ENCODE measurements around the gene ITPKB.

Gene ITPKB

DNA sequence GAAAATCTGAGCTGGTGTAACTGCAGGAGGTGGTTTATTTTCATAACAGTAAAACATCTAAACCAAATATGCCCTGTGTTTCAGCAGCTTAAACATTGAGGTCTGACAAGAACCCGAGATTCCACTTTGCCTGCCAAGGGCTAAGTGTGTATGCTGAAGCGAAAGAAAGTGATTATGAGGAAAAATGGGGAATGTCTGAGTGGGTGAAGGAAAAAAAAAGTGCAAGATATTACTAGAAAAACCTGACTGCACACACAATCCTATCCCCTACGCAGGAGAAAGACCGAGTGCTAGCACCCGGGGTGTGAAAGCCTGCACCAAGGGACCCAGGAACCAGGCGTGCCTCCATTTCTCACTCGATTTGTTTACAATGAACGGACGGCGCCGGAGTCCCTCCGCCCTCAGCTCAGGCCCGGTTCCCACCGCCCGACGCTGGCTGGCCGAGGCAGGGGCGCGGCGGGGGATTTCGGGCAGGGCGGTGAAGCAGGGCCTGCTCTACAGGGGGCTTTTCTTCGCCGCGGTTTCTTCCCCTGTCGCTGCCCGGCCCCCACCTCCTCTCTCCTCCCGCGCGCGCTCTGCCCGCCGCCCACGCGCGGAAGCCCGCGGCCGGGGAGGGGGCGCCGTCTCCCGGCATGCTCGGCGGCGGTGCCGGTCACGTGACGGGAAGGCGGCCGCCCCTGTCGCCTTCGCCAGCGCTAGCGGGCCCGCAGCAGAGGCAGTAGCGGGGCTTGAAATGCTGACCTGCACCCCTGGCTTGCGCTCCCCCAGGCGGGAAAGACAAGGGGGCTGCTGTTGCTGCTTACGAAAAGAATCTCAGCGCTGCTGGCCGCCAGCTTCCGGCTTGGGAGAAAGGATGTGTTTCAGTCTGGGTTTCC lies 35.9 kb downstream of the ITPKB start:
- DNase-seq: peak; percentile 33

DNA sequence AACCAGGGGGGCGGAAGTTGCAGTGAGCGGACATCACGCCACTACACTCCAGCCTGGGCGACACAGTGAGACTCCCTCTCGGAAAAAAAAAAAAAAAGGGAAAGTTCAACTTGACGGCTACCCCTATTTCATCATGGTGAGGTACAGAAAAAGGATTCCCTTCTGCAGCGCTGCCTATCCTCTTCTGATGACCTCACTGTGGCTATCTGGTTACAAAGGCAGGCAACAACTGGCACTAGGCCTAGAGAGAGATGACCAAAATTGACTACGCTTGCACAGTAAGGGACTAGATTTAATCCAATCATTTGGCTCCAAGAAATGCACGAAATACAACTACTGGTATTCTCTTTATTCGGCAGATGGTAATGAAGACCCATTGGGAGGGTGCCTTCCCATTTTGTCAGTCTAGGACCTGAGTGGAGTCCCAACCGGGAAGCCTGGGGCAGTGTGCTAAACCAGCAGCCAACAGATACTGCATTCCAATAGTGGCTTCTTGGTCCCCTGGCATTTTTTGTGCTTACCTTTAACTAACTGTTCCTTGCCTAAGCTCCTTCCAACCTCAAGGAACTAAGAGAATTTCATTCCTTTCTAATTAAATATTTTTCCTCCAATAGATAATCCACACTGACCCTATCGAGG lies 36.6 kb downstream of the ITPKB start:
- no peak for DNase-seq

DNA sequence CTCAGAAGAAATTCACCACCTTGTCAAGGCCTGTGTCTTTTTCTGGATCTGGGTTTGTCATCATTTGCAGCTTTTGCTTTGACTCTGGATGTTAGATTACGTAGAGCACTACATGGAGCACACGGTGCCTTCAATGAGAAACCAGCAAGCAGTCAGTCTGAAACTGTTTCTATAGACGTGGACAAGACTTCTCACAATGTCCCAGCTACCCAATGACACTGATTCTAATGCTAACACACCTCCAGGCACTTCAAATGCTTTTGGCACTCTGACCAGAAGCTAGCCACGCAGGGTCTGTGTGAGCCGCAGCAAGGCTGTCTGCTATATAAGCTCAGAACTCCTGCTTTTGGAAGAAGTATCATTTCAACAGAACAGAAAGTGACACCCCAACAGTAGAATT lies 38.2 kb downstream of the ITPKB start:
- no peak for DNase-seq

- DNase-seq: no peak
These were observed 39.9 kb downstream of the ITPKB start for GRCh38 chr1:226699166-226699565.

DNA sequence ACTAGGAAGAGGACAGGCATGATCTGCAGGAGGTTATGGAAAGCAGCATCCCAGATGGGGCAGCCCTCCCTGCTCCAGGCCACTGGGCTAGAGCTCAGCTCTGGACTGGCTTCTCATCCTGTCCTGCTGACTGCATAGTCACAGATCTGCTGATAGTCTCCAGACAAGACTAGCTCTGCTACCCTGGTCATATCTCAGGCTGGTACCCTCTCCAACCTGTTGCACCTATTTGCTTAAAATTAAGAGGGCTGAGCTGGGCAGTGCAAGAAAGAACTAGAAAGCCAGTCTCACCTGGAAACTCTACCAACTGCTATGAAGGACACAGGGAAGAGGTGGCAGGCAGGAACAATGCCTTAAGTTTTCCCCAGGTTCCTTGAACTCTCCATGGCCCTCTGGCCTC lies 40.4 kb downstream of the ITPKB start:
- no peak for DNase-seq

DNA sequence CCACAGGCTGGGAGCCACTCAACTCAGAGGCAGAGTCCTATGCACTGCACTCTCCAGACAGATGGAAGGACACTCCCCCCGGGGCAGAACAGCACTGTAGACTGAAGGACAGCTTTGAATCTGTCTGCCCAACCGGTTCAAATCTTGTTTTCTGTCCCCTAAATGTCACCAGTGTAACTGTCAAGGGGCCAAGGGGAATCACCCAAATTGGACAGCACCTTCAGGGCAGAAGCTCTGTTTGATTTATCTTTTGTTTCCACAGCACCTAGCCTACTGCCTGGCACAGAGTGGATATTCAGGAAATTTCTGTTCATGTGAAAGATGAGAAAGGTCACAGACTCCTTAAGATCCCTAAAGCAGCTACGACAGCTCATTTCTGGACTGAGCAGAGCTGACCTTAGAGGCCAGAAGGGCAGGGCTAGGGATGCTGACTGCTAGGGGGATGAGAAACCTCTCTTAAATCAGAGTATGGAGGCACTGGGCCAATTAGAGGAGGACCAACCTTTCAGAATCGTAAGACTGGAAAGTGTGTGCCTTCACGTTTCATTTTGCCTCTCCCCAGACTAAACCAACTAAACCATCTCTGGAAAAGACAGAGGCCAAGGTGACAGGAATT lies 41.0 kb downstream of the ITPKB start:
- no peak for DNase-seq

DNA sequence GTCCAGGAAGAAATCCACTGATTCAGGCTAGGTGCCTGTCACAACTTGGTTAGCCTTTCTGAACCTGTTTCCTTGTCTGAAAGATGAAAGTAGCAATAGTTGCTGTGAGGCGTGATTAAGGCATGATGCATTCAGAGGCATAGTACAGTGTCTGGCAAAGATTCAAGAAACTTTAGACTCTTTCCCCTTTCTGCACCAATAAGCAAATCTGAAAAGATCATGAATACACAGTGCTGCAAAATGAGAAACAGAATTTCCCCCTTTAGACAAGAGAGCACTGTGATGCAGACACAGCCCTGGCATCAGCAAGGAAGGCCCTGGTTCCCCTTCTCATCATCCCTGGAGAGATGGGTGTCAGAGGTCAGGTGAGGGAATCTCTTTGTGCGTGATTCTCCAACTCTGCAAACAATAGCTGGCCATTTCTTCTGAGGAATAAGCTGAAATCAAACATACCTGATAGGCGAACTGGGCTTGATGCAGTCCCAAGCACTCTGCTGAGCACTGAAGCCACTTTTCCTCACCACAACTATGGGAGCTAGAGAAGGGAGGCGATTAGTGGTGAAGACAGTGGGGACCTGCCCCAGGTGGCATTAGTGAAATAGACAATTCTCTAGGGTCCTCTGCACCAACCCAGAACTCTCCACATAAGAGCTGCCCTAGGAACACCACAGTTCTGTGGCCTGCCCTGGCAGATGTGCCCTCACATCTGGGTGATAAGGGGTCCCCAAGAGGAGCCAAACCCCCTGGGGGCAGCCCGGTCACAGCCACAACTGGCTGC lies 41.7 kb downstream of the ITPKB start:
- DNase-seq: no peak

DNA sequence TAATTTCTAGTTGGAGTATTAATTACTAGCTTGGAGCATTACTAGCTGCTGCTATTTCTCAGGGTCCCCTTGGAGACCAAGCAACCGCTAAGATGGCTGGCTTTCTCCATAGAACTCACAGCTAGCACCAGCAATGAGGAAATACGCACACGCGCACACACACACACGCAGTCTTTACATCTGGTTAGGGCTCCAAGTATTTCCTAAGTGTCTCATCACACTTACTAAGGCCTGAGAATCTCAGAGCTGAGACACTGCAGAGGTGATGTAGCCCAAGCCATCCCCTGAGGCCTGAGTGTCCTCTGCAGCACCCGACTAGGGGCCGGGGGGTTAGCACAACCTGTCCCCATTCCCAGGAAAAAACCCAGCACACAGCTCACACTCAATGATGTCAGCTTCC lies 42.5 kb downstream of the ITPKB start:
- no peak for DNase-seq

GRCh38 chr1:226695335-226695900 lies 43.7 kb downstream of the ITPKB start:
- no peak for DNase-seq

- DNase-seq: no peak
These were observed 46.3 kb downstream of the ITPKB start for GRCh38 chr1:226692823-226693222.

GRCh38 chr1:226692051-226692792 lies 46.9 kb downstream of the ITPKB start:
- DNase-seq: no peak

DNA sequence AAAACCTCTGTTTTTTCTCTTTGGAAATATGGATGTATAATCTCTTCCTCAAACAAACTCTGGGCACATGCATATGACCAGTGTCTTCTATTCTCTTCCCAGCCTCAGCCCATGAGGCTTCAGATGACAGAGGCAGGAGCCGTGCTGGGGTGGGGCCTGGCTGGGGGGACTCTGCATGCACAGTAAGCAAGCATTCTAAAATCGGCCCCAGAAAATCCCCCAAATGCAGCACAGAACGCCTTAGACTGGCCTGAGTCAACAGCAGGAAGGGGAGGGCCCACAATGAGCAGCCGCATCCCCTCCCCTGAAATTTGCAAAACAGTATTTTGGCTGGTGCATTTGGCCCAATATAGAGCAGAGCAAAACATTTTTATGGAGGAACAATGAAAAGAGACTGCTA lies 47.8 kb downstream of the ITPKB start:
- DNase-seq: no peak

GRCh38 chr1:226690460-226690982 lies 48.6 kb downstream of the ITPKB start:
- DNase-seq: no peak

GRCh38 chr1:226688808-226689207 lies 50.3 kb downstream of the ITPKB start:
- no peak for DNase-seq

DNA sequence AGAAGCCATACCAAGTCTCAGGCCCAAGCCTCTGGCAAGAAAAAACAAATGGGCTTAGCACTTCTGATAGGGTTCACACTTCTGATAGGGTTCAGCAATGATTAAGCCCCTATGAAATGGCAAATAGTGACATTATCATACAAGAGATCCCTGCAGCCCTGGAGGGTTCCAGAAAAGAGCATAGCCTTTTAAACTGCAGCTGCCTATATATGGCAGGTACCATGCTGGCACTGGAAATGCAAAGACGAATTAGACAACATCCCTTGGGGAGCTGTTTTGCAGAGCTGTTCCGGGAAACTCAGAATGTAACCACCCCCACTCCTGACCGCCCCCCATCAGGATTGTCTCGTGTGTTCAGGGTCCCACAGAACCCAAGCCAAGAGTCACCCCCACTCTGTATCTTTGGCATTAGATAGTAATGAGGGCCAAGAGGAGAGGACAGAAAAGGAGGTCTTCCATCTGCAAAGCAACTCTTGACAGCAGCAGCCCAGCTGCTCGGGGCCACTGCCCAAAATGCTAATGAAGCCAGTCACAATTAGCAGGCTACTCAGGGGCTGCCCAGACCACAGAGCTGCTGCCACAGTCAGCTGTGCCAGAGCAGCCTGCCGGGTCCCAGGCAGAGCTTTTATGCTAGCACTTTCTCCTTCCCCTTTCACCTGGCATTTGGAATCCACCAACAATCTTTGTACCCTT lies 50.9 kb downstream of the ITPKB start:
- no peak for DNase-seq

DNA sequence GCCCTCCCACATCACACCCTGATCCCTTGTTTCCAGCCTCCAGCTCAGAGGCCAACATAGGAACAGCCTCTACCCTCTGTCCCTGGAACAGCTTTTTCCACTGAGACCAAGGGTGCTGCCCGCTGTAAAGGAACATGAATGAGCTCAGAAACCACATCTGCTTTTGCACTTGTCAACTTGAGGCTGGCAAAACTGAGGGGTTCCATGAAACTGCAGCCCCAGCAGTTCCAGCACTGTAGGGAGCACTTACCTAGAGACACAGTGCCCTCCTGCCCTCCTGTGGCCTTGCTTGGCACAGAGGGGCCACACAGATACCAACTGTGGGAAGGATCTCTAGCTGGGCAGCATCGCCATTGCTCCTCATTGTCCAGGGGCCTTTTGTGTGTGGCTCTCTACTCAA lies 51.7 kb downstream of the ITPKB start:
- DNase-seq: no peak

GRCh38 chr1:226686440-226687425 lies 52.3 kb downstream of the ITPKB start:
- no peak for DNase-seq

DNA sequence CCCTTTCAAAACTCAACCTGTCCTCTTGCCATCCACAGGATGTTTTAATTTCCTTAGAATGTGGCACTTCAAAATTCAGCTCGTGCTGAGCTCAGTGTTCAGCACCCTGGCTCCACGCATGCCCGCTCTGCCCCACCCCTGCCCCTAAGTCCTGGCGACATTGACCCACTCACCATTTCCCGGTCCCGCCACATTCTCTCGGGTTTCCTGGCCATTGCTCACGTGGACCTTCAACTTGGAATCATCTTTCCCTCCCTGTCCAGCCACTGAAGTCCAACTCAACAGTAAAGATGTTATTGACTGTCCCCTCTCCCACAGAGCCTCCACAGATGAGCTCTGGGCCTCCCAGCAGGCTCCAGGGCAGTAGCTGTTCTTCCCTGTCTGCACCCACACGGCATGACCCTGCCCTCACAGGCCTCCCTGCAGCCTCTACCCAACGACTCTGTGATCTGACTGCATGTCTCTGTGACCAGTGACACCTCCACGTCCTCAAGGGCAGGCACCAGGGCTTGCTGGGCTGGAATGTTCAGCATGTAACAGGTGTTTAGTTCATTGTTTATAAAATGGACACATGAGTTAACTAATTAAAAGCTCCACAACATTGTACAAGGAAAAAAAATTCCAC lies 53.8 kb downstream of the ITPKB start:
- DNase-seq: no peak

GRCh38 chr1:226684026-226684425 lies 55.1 kb downstream of the ITPKB start:
- DNase-seq: no peak
